Mesendoderm (in vitro differentiated cells): ENCODE data around the gene OSMR.

Experiments used
- DNase-seq: peaks from one replicate; pipeline ENCODE4 v3.0.0; 2013
- H2AK5ac ChIP-seq: 2 replicates; pipeline ENCODE4 v1.6.1; 2013; ENCODE audit warnings: low read length, inconsistent platforms
- H2BK120ac ChIP-seq: 2 replicates; pipeline ENCODE4 v1.6.1; 2013; ENCODE audit warnings: low read depth, mild to moderate bottlenecking, low read length, moderate library complexity, mixed read lengths
- H2BK15ac ChIP-seq: replicated peaks from 2 replicates; pipeline ENCODE4 v1.6.1; 2013; ENCODE audit warnings: low read depth, mild to moderate bottlenecking, moderate library complexity
- H2BK5ac ChIP-seq: 2 replicates; pipeline ENCODE4 v1.6.1; 2013; ENCODE audit warnings: low read length, inconsistent platforms
- H3K18ac ChIP-seq: 2 replicates; pipeline ENCODE4 v1.6.1; 2013; ENCODE audit warnings: mild to moderate bottlenecking, low read length, mixed read lengths
- H3K23ac ChIP-seq: one replicate; pipeline ENCODE4 v1.6.1; 2013; ENCODE audit warnings: low read length
- H3K27ac ChIP-seq: 2 replicates; pipeline ENCODE4 v1.5.1; 2013; ENCODE audit warnings: low read depth, mild to moderate bottlenecking, inconsistent platforms, low read length, moderate library complexity
- H3K27me3 ChIP-seq: 2 replicates; pipeline ENCODE4 v1.6.1; 2013; ENCODE audit warnings: low read length, control low read depth, mild to moderate bottlenecking, inconsistent platforms; ENCODE audit not compliant: insufficient read depth, poor library complexity
- H3K36me3 ChIP-seq: 2 replicates; pipeline ENCODE4 v1.6.1; 2013; ENCODE audit warnings: low read length, inconsistent platforms; ENCODE audit not compliant: control insufficient read depth, insufficient read depth
- H3K4ac ChIP-seq: one replicate; pipeline ENCODE4 v1.6.1; 2013; ENCODE audit warnings: low read depth, mild to moderate bottlenecking, low read length, moderate library complexity
- H3K4me1 ChIP-seq: 2 replicates; pipeline ENCODE4 v1.6.1; 2013; ENCODE audit warnings: low read depth, low read length, inconsistent platforms; ENCODE audit not compliant: control insufficient read depth
- H3K4me2 ChIP-seq: 2 replicates; pipeline ENCODE4 v1.6.1; 2013; ENCODE audit warnings: low read length
- H3K4me3 ChIP-seq: 2 replicates; pipeline ENCODE4 v1.5.1; 2013; ENCODE audit warnings: mild to moderate bottlenecking, low read length
- H3K56ac ChIP-seq: one replicate; pipeline ENCODE4 v1.6.1; 2013; ENCODE audit warnings: low read length
- H3K79me1 ChIP-seq: 2 replicates; pipeline ENCODE4 v1.6.1; 2013; ENCODE audit warnings: low read length, inconsistent platforms
- H3K79me2 ChIP-seq: 2 replicates; pipeline ENCODE4 v1.6.1; 2013; ENCODE audit warnings: mild to moderate bottlenecking, low read length; ENCODE audit not compliant: control insufficient read depth, insufficient read depth
- H3K9ac ChIP-seq: 2 replicates; pipeline ENCODE4 v1.6.1; 2013; ENCODE audit warnings: low read length, inconsistent platforms
- H4K5ac ChIP-seq: one replicate; pipeline ENCODE4 v1.6.1; 2013; ENCODE audit warnings: low read length
- H4K8ac ChIP-seq: one replicate; pipeline ENCODE4 v1.6.1; 2013; ENCODE audit warnings: low read depth, mild to moderate bottlenecking, control low read depth, low read length, moderate library complexity
- WGBS: extraction: QIAGEN DNeasy Blood & Tissue Kit; methylation state at CpG from one replicate; pipeline ENCODE4 v1.1.7; 2013; ENCODE audit warnings: low lambda C conversion rate, missing lambda C conversion rate; ENCODE audit not compliant: insufficient coverage; ENCODE audit errors: extremely low coverage; 5-methylcytosine and 5-hydroxymethylcytosine counted together

The OSMR gene

DNA sequence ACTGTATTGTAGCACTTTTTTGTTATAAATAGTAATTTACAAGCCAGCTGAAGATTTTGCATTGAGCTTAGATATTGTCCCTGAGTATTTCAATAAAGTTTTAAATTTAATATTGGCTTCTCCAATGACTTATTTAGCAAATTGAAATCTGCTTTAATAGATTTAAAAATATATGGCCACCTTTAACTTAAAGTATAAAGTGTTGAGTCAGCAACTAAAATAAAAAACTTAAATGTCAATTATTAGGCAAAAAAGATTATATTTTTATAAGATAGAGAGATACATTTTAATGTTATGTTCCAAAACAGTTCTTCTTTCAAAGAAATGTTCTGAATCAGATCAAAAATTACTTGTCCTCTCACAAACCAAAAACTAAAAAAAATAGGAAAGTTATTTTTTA lies 60.7 kb downstream of the OSMR start:
- H3K36me3 ChIP-seq = no peaks in the 10 kb centered on the region
- no peaks in the 10 kb centered on the region for H3K4me1 ChIP-seq
- H4K8ac ChIP-seq = no peak overlapping the region
- no peak overlapping the region for H2BK120ac ChIP-seq
- H2BK15ac ChIP-seq = no peak overlapping the region
- H3K4me3 ChIP-seq = no peak overlapping the region
- H4K5ac ChIP-seq = no peak overlapping the region
- H3K4me2 ChIP-seq = no peak overlapping the region
- no peak overlapping the region for H3K27ac ChIP-seq
- H3K56ac ChIP-seq = no peak overlapping the region
- no peaks in the 10 kb centered on the region for H3K79me1 ChIP-seq
- H3K79me2 ChIP-seq = no peaks in the 10 kb centered on the region
- no peak overlapping the region for H3K4ac ChIP-seq
- H3K27me3 ChIP-seq = no peaks in the 10 kb centered on the region
- no peak for DNase-seq
- no peak overlapping the region for H3K18ac ChIP-seq
- H3K23ac ChIP-seq = no peak overlapping the region
- H2AK5ac ChIP-seq = no peak overlapping the region
- no peak overlapping the region for H3K9ac ChIP-seq
- H2BK5ac ChIP-seq = no peak overlapping the region

DNA sequence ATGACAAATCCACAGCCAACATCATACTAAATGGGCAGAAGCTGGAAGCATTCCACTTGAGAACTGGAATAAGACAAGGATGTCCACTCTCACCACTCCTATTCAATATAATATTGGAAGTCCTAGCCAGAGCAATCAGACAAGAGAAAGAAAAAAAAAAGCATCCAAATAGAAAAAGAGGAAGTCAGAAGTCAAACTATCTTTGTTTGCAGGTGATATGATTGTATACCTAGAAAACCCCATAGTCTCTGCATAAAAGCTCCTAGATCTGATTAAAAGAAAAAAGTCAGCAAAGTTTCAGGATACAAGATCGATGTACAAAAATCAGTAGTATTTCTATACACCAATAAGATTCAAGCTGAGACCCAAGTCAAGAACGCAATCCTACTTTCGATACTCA lies 66.1 kb downstream of the OSMR start:
- no peak overlapping the region for H2AK5ac ChIP-seq
- H3K79me2 ChIP-seq = no peaks in the 10 kb centered on the region
- no peak overlapping the region for H3K23ac ChIP-seq
- no peak overlapping the region for H3K4me3 ChIP-seq
- no peak overlapping the region for H3K27ac ChIP-seq
- H3K36me3 ChIP-seq = no peaks in the 10 kb centered on the region
- H4K5ac ChIP-seq = no peak overlapping the region
- H3K27me3 ChIP-seq = no peaks in the 10 kb centered on the region
- WGBS = no CpG with 5 or more reads among the region's 3 CpGs
- H2BK120ac ChIP-seq = no peak overlapping the region
- H3K79me1 ChIP-seq = no peaks in the 10 kb centered on the region
- H2BK5ac ChIP-seq = no peak overlapping the region
- DNase-seq = no peak
- H3K4me2 ChIP-seq = no peak overlapping the region
- no peak overlapping the region for H3K18ac ChIP-seq
- no peaks in the 10 kb centered on the region for H3K4me1 ChIP-seq
- H4K8ac ChIP-seq = no peak overlapping the region
- no peak overlapping the region for H2BK15ac ChIP-seq
- H3K56ac ChIP-seq = no peak overlapping the region
- no peak overlapping the region for H3K4ac ChIP-seq
- H3K9ac ChIP-seq = no peak overlapping the region

DNA sequence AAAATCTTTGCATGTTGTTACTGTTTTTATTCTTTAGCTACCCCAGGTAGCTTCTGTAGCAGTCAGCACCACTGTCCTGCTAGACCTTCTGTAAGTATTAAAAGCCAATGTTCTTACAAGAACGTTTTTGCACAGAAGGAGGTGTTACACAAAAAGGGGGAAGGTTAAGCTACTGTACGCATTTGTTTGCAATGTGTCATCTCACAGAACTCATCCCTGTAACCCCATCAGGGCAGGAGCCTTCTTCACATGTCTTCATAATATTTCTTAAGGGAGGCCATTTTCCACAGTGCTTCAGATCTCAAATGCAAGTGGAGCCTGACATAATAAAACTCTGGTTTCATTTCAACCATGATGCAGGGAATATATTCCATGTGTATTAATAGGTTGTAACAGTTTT lies 67.9 kb downstream of the OSMR start:
- Histone ChIP-seq H4K5ac (no peak overlapping the region), H3K4ac (no peak overlapping the region), H3K4me2 (no peak overlapping the region), H3K79me1 (no peaks in the 10 kb centered on the region), H2BK120ac (no peak overlapping the region), H2AK5ac (no peak overlapping the region), H3K27me3 (no peaks in the 10 kb centered on the region), H3K56ac (no peak overlapping the region), H2BK5ac (no peak overlapping the region), H3K4me3 (no peak overlapping the region), H3K23ac (no peak overlapping the region), H3K9ac (no peak overlapping the region), H2BK15ac (no peak overlapping the region), H3K27ac (no peak overlapping the region), H3K18ac (no peak overlapping the region), H3K4me1 (no peaks in the 10 kb centered on the region), H3K36me3 (no peaks in the 10 kb centered on the region), H4K8ac (no peak overlapping the region), H3K79me2 (no peaks in the 10 kb centered on the region)
- no peak for DNase-seq
- WGBS = no CpG with 5 or more reads among the region's 2 CpGs

DNA sequence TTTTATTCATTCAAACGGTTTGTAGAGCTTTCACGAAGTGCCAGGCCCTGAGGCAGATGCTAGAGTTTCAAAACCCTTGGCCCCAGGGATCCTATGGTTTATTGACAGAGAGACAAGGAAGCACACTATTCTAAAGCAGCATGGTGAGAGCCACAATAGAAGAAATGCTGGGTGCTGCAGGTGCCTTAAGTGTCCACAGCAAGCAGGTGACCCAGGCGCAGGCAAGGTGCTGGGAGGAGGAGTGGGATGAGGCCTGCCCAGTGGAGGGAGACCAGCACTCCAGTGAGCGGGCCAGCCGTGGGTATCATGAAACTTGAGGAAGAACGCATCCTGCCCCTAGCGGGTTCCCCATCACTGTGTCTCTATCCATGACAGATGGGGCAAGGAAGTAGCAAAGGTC lies 71.0 kb downstream of the OSMR start:
- DNase-seq = no peak
- Histone ChIP-seq H3K36me3 (no peaks in the 10 kb centered on the region), H3K9ac (no peak overlapping the region), H3K27me3 (no peaks in the 10 kb centered on the region), H2BK120ac (no peak overlapping the region), H3K4me2 (no peak overlapping the region), H3K79me2 (no peaks in the 10 kb centered on the region), H4K5ac (no peak overlapping the region), H2AK5ac (no peak overlapping the region), H2BK5ac (no peak overlapping the region), H2BK15ac (no peak overlapping the region), H3K4me1 (no peaks in the 10 kb centered on the region), H3K79me1 (no peaks in the 10 kb centered on the region), H3K18ac (no peak overlapping the region), H3K4ac (no peak overlapping the region), H3K4me3 (no peak overlapping the region), H3K23ac (no peak overlapping the region), H3K27ac (no peak overlapping the region), H4K8ac (no peak overlapping the region), H3K56ac (no peak overlapping the region)
- WGBS = no CpG with 5 or more reads among the region's 7 CpGs

DNA sequence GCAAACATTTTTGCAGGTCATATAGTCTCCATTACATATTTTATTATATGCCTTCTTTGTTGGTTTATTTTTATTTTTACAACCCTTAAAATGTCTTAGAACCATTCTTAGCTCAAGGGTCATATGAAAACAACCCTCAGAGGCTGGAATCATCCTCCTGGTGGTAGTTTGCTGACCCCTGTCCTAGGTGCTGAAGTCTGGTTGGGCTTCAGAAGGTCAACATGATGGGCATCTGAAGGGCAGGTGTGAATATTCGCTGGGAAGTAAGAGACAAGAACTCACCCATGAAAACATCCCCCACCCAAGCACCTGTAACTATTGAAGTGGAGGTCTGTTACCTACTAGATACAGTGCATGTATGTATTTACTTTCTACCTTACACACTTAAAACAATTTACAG lies 75.4 kb downstream of the OSMR start:
- DNase-seq = peak; percentile 54

DNA sequence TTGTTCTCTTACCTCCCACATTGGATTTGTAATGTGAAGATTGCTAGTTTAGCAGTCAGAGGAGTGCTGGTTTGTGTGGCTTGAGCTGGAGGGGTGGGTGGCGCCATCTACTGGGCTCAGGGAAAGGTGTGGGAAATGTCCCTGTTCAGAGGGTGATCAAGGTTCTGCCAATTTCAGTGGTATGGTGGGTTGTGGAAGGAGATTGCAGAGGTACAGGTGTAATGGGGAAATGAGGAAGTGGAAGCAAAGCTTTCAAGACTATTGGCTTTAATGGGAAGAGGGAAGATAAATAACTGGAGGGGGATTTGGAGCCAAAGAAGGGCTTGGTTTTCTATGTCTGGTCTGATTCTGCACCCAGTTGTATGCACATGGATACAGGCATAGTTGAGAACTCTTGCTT lies 76.4 kb downstream of the OSMR start:
- no peak overlapping the region for H3K4ac ChIP-seq
- WGBS = no CpG with 5 or more reads among the region's 1 CpG
- no peak overlapping the region for H2AK5ac ChIP-seq
- no peak overlapping the region for H2BK5ac ChIP-seq
- no peaks in the 10 kb centered on the region for H3K36me3 ChIP-seq
- H3K27ac ChIP-seq = no peak overlapping the region
- no peaks in the 10 kb centered on the region for H3K27me3 ChIP-seq
- no peak overlapping the region for H2BK15ac ChIP-seq
- no peak overlapping the region for H3K23ac ChIP-seq
- no peak overlapping the region for H3K56ac ChIP-seq
- H3K79me1 ChIP-seq = no peaks in the 10 kb centered on the region
- no peak overlapping the region for H4K8ac ChIP-seq
- H3K79me2 ChIP-seq = no peaks in the 10 kb centered on the region
- no peaks in the 10 kb centered on the region for H3K4me1 ChIP-seq
- DNase-seq = peak; percentile 59
- H3K4me3 ChIP-seq = no peak overlapping the region
- H4K5ac ChIP-seq = no peak overlapping the region
- no peak overlapping the region for H3K9ac ChIP-seq
- H3K18ac ChIP-seq = no peak overlapping the region
- H2BK120ac ChIP-seq = no peak overlapping the region
- H3K4me2 ChIP-seq = no peak overlapping the region

More for the DNA sequence above, 75.4 kb downstream of the OSMR start:
- WGBS = no CpG with 5 or more reads among the region's 1 CpG
- H3K4me3 ChIP-seq = no peak overlapping the region
- H3K56ac ChIP-seq = no peak overlapping the region
- no peaks in the 10 kb centered on the region for H3K79me1 ChIP-seq
- H4K8ac ChIP-seq = no peak overlapping the region
- H3K27me3 ChIP-seq = no peaks in the 10 kb centered on the region
- no peak overlapping the region for H2BK120ac ChIP-seq
- H3K4me2 ChIP-seq = no peak overlapping the region
- H2AK5ac ChIP-seq = no peak overlapping the region
- no peak overlapping the region for H3K18ac ChIP-seq
- no peak overlapping the region for H4K5ac ChIP-seq
- no peaks in the 10 kb centered on the region for H3K36me3 ChIP-seq
- H3K9ac ChIP-seq = no peak overlapping the region
- no peak overlapping the region for H2BK5ac ChIP-seq
- H3K4ac ChIP-seq = no peak overlapping the region
- no peak overlapping the region for H3K27ac ChIP-seq
- H3K23ac ChIP-seq = no peak overlapping the region
- no peaks in the 10 kb centered on the region for H3K79me2 ChIP-seq
- no peaks in the 10 kb centered on the region for H3K4me1 ChIP-seq
- no peak overlapping the region for H2BK15ac ChIP-seq
